HG02678 (cell line): ENCODE results near the gene DNAAF2.
"Not testable (repeated sequence)": the region's sequence is repeated elsewhere in the genome, so short reads cannot be mapped to it uniquely, and the experiment has no call there.

Source experiments
- ATAC-seq: cut with Tn5 transposase; IDR thresholded peaks from one replicate; pipeline ENCODE4 v1.9.1; 2021; ENCODE audit warnings: mild to moderate bottlenecking, moderate library complexity; ENCODE audit not compliant: unreplicated experiment

DNAAF2 gene

GRCh38 chr14:49584981-49585640 is 49.9 kb downstream of the DNAAF2 start:
- not testable (repeated sequence) for ATAC-seq

DNA sequence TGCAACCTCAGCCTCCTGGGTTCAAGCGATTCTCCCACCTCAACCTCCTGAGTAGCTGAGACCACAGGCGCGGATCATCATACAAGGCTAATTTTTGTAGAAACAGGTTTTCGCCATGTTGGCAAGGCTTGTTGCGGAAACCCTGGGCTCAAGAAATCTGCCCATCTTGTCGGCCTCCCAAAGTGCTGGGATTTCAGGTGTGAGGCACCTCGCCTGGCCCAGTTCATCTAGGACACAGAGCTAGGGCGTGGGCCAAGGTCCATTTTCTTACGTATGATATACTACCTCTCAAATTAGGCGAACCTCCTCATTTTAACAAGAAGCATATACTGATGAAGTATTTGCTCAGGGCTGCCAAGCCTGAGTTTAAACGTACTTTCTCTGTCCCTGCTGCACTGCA is 51.0 kb downstream of the DNAAF2 start:
- ATAC-seq = no peak

GRCh38 chr14:49583629-49584028 is 51.4 kb downstream of the DNAAF2 start:
- no peak for ATAC-seq

DNA sequence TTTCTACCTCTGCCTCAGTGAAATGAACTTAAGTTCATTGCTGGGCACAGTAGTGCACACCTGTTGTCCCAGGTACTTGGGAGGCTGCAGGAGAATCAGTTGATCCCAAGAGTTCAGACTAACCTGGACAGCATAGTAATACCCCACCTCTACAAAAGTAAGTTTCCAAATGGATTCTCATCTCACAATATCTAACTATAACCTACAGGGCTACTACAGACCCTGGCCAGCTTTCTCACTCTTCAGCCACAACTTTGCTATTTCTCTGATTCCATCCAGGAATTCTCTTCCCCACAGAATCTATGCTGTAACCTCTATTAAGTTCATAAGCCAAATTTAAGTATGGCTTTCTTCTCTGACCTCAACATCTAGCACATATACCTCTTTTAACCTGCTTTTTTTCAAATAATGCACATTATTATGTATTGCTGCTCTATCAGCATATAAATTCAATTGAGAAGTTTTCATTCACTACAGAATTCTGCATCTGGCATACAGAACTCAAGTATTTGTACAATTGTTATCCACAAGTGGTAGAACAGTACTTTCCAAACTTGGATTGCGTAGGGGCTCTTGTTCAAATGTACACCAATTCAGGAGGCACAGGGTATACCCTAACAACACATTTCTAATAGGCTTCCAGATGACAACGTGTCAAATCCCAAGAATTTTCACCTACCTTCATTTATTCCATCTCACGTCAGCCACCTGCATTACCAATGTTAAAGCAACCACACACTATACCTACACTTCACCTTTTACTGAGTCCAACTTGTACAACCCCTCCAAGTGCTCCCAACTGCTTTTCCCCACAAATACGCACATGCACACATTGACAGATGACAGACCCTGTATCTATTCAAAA is 52.7 kb downstream of the DNAAF2 start:
- ATAC-seq = no peak

DNA sequence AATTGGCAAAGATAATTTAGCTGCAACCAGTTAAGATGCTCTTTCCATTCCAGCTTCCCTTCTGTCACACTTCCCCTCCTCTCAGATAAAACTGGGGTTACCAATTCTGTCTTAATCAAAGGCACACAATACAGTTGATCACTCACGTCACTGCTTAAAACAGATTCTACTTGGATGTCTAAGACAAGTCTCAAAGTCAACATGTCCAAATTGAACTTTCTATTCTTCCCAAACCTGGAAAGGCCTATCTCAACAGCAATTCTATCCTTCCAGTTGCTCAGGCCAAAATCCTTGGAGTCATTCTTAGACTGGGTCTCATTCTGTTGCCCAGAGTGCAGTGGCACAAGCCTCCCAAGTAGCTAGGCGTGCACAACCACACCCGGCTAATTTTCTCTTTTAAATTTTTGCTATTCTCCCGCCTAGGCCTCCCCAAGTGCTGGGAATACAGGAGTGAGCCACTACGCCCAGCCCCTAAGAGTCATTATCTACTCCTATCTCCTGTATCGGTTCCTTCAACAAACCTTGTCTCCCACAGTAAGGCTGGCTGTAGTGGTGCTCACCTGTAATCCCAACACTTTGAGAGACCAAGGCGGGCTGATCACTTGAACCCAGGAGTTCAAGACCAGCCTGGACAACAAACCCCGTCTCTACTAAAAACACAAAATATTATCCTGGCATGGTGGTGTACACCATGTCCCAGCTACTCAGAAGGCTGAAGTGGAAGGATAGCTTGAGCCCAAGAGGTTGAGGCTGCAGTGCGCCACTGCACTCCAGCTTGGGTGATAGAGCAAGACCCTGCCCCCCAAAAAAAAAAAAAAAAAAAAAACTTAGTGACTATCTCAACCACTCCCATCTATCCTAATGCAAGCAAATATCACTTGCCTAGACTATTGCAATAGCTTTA is 53.6 kb downstream of the DNAAF2 start:
- no peak for ATAC-seq

GRCh38 chr14:49579841-49580240 is 55.2 kb downstream of the DNAAF2 start:
- no peak for ATAC-seq

DNA sequence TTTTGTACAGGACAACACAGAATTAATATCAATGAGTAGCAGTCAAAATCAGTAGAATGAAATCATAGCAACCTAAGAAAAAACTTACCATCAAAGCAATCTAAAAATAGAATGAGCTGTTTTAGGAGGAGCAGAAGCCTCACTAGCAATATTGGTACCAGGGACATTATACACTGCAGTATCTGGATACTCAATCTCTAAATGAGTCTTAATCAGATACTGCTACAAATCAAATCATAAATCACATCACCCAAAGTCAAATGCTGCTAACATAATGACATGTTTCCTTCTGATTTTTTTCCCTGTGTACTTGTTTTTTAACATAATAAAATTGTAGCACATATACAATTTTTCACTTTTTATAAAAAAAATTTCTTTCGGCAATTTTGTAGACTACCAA is 56.9 kb downstream of the DNAAF2 start:
- ATAC-seq = no peak
